AG04449 (cell line): ENCODE results near the gene CLCN4.

ENCODE experiments used
- CTCF ChIA-PET: fragments of 350-600 bp; formaldehyde crosslinking; extraction: SDS; loops from one replicate; lab custom pipeline; 2021; ENCODE audit warnings: antibody characterized with exemption; lab: Yijun Ruan, JAX
- POLR2A ChIA-PET: fragments of 400-600, 350-600 bp; formaldehyde crosslinking; extraction: SDS; loops from one replicate; lab custom pipeline; 2020; ENCODE audit warnings: antibody characterized with exemption, inconsistent platforms; lab: Yijun Ruan, JAX
- DNase-seq: peaks from one replicate; pipeline ENCODE4 v3.0.0-alpha.2; 2010; ENCODE audit warnings: low read depth, low spot score
- H3K4me3 ChIP-seq: 2 replicates; pipeline ENCODE4 v1.5.1; 2011; ENCODE audit warnings: low read depth, mild to moderate bottlenecking, control low read depth, low read length
- TF ChIP-seq, protein P1 (sequence below): IDR thresholded peaks from one replicate; pipeline ENCODE4 v1.5.1; 2011; ENCODE audit warnings: mild to moderate bottlenecking, moderate library complexity, low read length, control low read depth, inconsistent platforms; ENCODE audit not compliant: insufficient read depth; ENCODE audit errors: missing control alignments

CLCN4 gene

DNA sequence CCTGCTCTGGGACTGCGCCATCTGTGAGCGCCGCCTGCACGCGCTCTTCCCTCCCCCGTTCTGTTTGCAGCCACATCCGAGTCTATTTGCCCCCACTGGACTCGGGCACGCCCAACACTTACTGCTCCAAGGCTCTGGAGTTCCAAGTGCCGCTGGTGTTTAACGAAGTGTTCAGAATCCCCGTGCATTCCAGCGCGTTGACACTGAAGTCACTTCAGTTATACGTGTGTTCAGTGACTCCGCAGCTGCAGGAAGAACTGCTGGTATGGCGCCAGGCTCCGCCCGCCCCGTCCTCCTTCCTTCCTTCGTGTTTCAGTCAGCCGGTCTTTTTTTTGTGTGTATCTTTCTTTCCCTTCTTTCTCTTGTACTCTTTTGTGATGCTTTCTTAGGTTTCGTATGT is 30.7 kb upstream of the CLCN4 start:
- TF ChIP-seq, protein P1, sequence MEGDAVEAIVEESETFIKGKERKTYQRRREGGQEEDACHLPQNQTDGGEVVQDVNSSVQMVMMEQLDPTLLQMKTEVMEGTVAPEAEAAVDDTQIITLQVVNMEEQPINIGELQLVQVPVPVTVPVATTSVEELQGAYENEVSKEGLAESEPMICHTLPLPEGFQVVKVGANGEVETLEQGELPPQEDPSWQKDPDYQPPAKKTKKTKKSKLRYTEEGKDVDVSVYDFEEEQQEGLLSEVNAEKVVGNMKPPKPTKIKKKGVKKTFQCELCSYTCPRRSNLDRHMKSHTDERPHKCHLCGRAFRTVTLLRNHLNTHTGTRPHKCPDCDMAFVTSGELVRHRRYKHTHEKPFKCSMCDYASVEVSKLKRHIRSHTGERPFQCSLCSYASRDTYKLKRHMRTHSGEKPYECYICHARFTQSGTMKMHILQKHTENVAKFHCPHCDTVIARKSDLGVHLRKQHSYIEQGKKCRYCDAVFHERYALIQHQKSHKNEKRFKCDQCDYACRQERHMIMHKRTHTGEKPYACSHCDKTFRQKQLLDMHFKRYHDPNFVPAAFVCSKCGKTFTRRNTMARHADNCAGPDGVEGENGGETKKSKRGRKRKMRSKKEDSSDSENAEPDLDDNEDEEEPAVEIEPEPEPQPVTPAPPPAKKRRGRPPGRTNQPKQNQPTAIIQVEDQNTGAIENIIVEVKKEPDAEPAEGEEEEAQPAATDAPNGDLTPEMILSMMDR = no peak
- DNase-seq = no peak

DNA sequence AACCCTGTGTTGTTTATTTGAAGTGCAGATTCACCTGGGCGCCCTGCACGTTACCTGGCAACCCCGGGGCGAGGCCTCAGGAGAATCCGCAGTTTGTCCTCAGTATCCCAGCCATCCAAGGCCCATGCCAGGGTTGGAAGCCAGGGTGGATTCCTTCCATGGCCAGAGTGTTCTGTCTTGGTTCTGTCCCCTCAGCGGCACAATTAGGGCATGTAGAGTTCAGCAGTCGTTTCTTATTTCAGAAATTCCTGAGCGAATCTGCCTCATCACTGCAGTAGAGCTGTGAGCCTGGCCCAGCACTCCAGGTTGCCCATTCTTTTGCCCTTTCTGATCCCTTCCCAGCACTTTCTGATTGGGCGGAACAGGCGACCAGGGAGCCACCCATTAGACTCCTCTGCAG is 29.9 kb upstream of the CLCN4 start:
- CTCF ChIA-PET = no interaction called here
- no peak for DNase-seq
- H3K4me3 ChIP-seq = no peak overlapping the region
- TF ChIP-seq, protein P1 = no peak
- POLR2A ChIA-PET = no interaction called here

More for the DNA sequence above, 30.7 kb upstream of the CLCN4 start:
- CTCF ChIA-PET = no interaction called here
- H3K4me3 ChIP-seq = no peak overlapping the region
- POLR2A ChIA-PET = no interaction called here

DNA sequence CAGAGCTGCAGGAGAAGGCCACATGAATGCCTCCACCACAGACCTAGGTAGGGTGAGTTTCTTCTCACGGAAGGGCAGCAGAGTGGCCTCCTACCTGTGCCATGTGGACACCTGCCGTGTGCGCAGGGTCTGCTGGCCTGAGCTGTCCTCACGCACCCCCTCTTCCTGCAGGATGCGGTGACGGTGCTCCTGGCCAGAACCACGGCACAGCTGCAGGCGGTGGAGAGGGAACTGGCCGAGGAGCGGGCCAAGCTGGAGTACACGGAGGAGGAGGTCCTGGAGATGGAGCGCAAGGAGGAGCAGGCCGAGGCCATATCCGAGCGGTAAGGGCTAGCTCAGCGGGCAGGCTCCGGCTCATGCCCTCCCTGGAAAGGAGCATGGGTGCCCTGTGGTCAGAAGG is 28.4 kb upstream of the CLCN4 start:
- DNase-seq = no peak
- CTCF ChIA-PET = interaction anchor here (1.6 kb wide), 1 partner anchor 9 kb away, joined by 12 read pairs; no protein-coding TSS in a partner anchor
- POLR2A ChIA-PET = no interaction called here
- H3K4me3 ChIP-seq = no peak overlapping the region
- TF ChIP-seq, protein P1 = no peak

DNA sequence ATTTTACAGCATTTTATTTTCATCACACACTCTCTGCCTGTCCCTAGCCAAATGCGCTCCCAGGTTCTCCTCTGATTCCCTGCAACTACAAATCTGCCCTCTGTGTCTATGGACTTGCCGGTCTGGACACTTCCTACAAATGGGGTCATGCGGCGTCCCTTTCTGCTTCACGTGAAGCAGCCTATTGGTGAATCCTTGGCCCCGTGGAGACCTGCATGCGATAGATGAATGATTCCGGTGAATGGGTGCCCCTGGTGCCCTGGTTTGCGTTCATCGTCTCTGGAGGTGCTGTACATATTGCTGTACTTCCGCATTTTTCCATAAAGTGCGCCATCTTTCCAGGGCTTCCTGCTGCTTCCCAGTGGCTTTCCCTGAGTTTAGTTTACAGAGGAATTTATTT is 27.5 kb upstream of the CLCN4 start:
- ChIA-PET CTCF (interaction anchor here (1.6 kb wide), 1 partner anchor 9 kb away, joined by 12 read pairs; no protein-coding TSS in a partner anchor), POLR2A (no interaction called here)
- TF ChIP-seq, protein P1 = no peak
- H3K4me3 ChIP-seq = no peak overlapping the region
- no peak for DNase-seq

DNA sequence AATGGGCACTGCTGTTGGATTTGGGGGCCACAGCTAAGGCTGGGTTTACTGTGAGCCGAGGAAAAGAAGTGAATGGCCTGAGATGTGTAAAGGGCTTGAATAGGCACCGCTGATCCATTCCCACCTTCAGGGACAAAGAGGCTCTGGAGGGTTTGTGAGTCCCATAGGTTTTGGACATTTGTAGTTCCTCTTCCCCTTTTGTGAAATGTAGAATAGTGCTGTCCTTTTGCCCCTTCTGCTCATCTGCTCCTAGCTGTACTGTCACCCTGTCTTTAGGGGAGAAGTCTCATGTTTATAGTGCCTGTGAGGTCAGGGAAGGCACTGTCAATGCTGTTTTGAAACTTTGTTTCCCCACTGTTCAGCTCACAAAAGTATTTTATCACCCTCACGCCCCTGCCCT is 26.4 kb upstream of the CLCN4 start:
- ChIA-PET POLR2A (no interaction called here), CTCF (interaction anchor here (1.0 kb wide), 1 partner anchor 11 kb away, joined by 8 read pairs; no protein-coding TSS in a partner anchor)
- no peak overlapping the region for H3K4me3 ChIP-seq
- TF ChIP-seq, protein P1 = no peak
- DNase-seq = no peak

- TF ChIP-seq, protein P1 = no peak
- ChIA-PET CTCF (interaction anchor here (1.8 kb wide), 1 partner anchor 14 kb away, joined by 9 read pairs; no protein-coding TSS in a partner anchor), POLR2A (no interaction called here)
- no peak overlapping the region for H3K4me3 ChIP-seq
- DNase-seq = no peak
These were observed 22.6 kb upstream of the CLCN4 start for GRCh38 chrX:10133980-10134676.
